Psoas muscle (tissue), 8 donors: ENCODE measurements around the gene TBC1D5. TPM values are rescaled to one million over a fixed set of nuclear protein-coding genes. Genes with fewer than 3 reads are reported as not detected.
"Not testable (repeated sequence)": the region's sequence is repeated elsewhere in the genome, so short reads cannot be mapped to it uniquely, and the experiment has no call there.

ENCODE experiments used
- ATAC-seq, 4 donors: fragments of 200-7000 bp; cut with Tn5 transposase; one replicate each; pipeline ENCODE4 v1.9.1; 2020; ENCODE audit warnings: moderate library complexity in 3 of 4, mild to moderate bottlenecking in 2 of 4
- DNase-seq, 2 donors: peaks; one replicate each; pipeline ENCODE4 v3.0.0-alpha.2; 2020
- H3K27ac ChIP-seq: fragments of 200-600 bp; one replicate; pipeline ENCODE4 v1.8.0; 2022
- H3K27me3 ChIP-seq, 3 donors: fragments of 200-600 bp in 1 of 3; one replicate each; pipeline versions ENCODE4 v1.6.1 to v1.8.0; 2013 to 2022; ENCODE audit warnings: low read length in 2 of 3, mild to moderate bottlenecking in 2 of 3, moderate library complexity in 1 of 3; ENCODE audit not compliant: insufficient read depth in 3 of 3
- H3K36me3 ChIP-seq, 2 donors: fragments of 200-600 bp in 1 of 2; one replicate each; pipeline versions ENCODE4 v1.6.1 to v1.8.0; 2013 to 2022; ENCODE audit warnings: low read depth in 1 of 2, mild to moderate bottlenecking in 1 of 2, moderate library complexity in 1 of 2; ENCODE audit not compliant: insufficient read depth in 1 of 2
- H3K4me1 ChIP-seq: fragments of 200-600 bp; one replicate; pipeline ENCODE4 v1.8.0; 2022
- H3K4me3 ChIP-seq: fragments of 200-600 bp; one replicate; pipeline ENCODE4 v1.8.0; 2022; ENCODE audit warnings: mild to moderate bottlenecking
- H3K9me3 ChIP-seq: fragments of 200-600 bp; one replicate; pipeline ENCODE4 v1.8.0; 2022
- WGBS, 3 donors: extraction: QIAGEN DNeasy Blood & Tissue Kit; methylation state at CpG; one replicate each; pipeline versions ENCODE4 v1.1.6 to v1.1.7; 2013; 5-methylcytosine and 5-hydroxymethylcytosine counted together
- intact Hi-C, 2 donors: fragments of 100-400 bp; cut with DNase I; formaldehyde crosslinking; loops; one replicate each; pipeline versions ENCODE4 v1.11.0 to v1.14.2; 2022
- polyA plus RNA-seq, 3 donors: library from polyadenylated mRNA; stranded (reverse); fragments of 200-250 nt; gene quantifications; one replicate each; pipeline ENCODE4 v1.2.3, GENCODE V29; 2013
- total RNA-seq, 4 donors: library from RNA; stranded (reverse); fragmentation: NEBNext Ultra II Directional in 2 of 4; extraction: Animal tissue kit (Norgen Biotek cat#: 25700) in 2 of 4; gene quantifications; one replicate each; pipeline versions ENCODE4 v1.2.1 to v1.2.4, GENCODE V29; 2021 to 2023
- TF ChIP-seq, protein P1 (sequence below): fragments of 200-600 bp; IDR thresholded peaks from one replicate; pipeline ENCODE4 v1.8.0; 2022; ENCODE audit warnings: antibody characterized with exemption
- donor health status: healthy with polysubstance abuse.
- donor health status: DM: no; HTN: no; CAD: no; lungs with moderate emphysema.
- donor health status: Bipolar disorder and iron deficiency.
- donor health status: healthy.
- donor health status: DM: yes; HTN: yes; CAD: no.
- donor health status: DM: no; HTN: no; CAD: no.
- donor health status: DM: no; HTN: no; CAD: no.
- donor health status: DM: yes; HTN: yes; CAD: no.

TBC1D5 gene
- total and polyA plus RNA-seq, 7 donors, result 4.3 to 20.4 (median 13.3) TPM

DNA sequence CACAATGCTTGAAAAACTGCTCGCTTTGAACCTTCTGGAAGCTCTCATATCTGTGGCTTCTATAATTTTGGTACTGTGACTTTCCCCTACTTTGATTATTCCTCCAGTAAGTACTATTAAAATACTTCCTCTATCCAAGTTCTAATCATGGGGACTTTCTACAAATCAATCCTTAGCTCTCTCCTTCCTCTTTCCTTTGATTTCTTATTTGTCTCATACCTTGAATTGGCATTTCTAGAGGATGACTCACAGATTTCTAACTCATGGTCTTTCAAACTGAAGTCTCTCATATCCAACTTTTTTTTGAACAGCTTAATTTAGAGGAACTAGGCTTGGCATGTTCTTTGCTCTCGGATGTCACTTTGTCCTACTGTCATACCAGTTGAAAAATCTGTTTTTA is 241.8 kb downstream of the TBC1D5 start:
- Histone ChIP-seq H3K4me1 (no peaks in the 10 kb centered on the region), H3K9me3 (no peaks in the 10 kb centered on the region), H3K27ac (no peak overlapping the region), H3K4me3 (no peak overlapping the region), H3K36me3 (no peaks in the 10 kb centered on the region), H3K27me3 (no peaks in the 10 kb centered on the region)
- 79 to 88% (median 84%) methylated on average over 2 of the region's 2 CpGs for WGBS, 3 donors
- TF ChIP-seq, protein P1, sequence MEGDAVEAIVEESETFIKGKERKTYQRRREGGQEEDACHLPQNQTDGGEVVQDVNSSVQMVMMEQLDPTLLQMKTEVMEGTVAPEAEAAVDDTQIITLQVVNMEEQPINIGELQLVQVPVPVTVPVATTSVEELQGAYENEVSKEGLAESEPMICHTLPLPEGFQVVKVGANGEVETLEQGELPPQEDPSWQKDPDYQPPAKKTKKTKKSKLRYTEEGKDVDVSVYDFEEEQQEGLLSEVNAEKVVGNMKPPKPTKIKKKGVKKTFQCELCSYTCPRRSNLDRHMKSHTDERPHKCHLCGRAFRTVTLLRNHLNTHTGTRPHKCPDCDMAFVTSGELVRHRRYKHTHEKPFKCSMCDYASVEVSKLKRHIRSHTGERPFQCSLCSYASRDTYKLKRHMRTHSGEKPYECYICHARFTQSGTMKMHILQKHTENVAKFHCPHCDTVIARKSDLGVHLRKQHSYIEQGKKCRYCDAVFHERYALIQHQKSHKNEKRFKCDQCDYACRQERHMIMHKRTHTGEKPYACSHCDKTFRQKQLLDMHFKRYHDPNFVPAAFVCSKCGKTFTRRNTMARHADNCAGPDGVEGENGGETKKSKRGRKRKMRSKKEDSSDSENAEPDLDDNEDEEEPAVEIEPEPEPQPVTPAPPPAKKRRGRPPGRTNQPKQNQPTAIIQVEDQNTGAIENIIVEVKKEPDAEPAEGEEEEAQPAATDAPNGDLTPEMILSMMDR, result no peak
- intact Hi-C loops, result no loop called here
- ATAC-seq (no peak), DNase-seq (no peak)

DNA sequence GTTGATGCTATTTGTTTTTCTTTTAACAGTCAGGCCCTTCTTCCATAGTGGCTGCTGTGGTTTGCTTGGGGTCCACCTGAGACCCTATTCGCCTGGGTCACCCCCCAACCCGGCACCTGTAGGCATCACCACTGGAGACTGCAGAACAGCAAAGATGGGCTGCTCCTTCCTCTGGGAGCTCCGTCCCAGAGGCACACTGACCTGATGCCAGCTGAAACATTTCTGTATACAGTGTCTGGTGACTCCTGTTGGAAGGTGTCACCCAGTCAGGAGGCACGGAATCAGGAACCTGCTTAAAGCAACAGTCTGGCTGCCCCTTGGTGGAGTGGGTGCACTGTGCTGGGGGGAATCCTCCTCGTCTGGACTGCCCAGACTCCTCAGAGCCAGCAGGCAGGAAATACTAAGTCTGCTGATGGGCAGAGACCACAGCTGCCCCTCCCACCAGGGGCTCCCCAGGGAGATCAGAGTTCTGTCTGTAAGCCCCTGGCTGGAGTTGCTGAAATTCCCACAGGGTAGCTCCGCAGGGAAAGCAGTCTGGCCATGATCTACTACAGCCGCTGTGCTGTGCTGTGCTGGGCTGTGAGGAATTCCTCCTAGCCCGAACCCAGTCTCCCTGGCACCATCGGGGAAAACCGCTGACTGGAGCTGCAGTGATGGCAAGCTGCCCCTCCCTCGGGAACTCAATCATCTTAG is 248.2 kb downstream of the TBC1D5 start:
- Histone ChIP-seq H3K27ac (no peak overlapping the region), H3K9me3 (peaks cover 10% of the 10 kb centered on the region), H3K36me3 (no peaks in the 10 kb centered on the region), H3K4me3 (no peak overlapping the region), H3K27me3 (no peaks in the 10 kb centered on the region), H3K4me1 (no peaks in the 10 kb centered on the region)
- TF ChIP-seq, protein P1, result no peak
- peak in 1 of 2 donors; percentile 6 for DNase-seq
- WGBS, 3 donors, result 87 to 94% (median 90%) methylated on average over 11 of the region's 11 CpGs
- no peak for ATAC-seq
- intact Hi-C loops, result no loop called here

DNA sequence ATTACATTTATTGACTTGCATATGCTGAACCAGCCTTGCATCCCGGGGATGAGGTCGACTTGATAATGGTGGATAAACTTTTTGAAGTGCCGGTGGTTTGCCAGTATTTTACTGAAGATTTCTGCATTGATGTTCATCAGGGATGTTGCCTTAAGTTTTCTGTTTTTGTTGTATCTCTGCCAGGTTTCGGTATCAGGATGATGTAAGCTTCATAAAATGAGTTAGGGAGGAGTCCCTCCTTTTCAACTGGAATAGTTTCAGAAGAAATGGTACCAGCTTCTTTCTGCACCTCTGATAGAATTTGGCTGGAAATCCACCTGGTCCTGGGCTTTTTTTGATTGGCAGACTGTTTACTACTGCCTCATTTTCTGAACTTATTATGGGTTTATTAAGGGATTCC is 250.8 kb downstream of the TBC1D5 start:
- no peak overlapping the region for H3K4me3 ChIP-seq
- intact Hi-C loops, result no loop called here
- WGBS, 3 donors, result 82 to 90% (median 83%) methylated on average over 4 of the region's 4 CpGs
- H3K4me1 ChIP-seq, result no peaks in the 10 kb centered on the region
- peaks cover 10% of the 10 kb centered on the region for H3K9me3 ChIP-seq
- H3K36me3 ChIP-seq, result no peaks in the 10 kb centered on the region
- no peak for ATAC-seq
- H3K27ac ChIP-seq, result no peak overlapping the region
- H3K27me3 ChIP-seq, result no peaks in the 10 kb centered on the region
- TF ChIP-seq, protein P1, result no peak
- DNase-seq, result no peak

DNA sequence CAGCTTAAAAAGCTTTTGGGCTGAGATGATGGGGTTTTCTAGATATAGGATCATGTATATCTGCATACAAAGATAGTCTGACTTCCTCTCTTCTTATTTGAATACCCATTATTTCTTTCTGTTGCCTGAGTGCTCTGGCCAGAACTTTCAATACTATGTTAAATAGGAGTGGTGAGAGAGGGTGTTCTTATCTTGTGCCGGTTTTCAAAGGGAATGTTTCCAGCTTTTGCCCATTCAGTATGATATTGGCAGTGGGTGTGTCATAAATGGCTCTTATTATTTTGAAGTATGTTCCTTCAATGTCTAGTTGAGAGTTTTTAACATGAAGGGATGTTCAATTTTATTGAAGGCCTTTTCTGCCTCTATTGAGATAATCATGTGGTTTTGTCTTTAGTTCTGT is 251.2 kb downstream of the TBC1D5 start:
- 92 to 99% (median 97%) methylated on average over 1 of the region's 1 CpG for WGBS, 3 donors
- intact Hi-C loops, DNase-seq, H3K4me1 ChIP-seq, H3K27me3 ChIP-seq, H3K36me3 ChIP-seq, H3K9me3 ChIP-seq, ATAC-seq, H3K27ac ChIP-seq, H3K4me3 ChIP-seq: not testable (repeated sequence)

DNA sequence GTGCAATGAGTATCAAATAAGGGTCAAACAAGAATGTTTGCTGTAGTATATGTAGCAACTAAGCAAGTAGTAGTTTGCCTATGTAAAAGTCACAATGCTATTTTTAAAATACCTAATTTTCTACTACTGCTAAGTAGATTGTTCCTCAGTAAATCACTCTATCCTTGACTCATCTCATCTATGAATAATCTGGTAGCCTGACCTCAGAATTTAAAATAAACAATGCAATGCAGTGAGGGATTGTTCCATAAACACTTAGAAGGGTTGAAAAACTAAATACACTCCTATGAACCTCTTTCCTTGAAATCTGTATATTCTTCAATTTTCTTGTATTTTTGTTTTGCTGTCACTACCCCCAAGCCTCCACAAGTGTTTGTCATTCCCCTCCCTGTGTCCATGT is 253.3 kb downstream of the TBC1D5 start:
- H3K36me3 ChIP-seq, result no peaks in the 10 kb centered on the region
- no peaks in the 10 kb centered on the region for H3K27me3 ChIP-seq
- peaks cover 10% of the 10 kb centered on the region for H3K9me3 ChIP-seq
- ATAC-seq (no peak), DNase-seq (no peak)
- H3K27ac ChIP-seq, result no peak overlapping the region
- intact Hi-C loops, result no loop called here
- TF ChIP-seq, protein P1, result no peak
- H3K4me3 ChIP-seq, result no peak overlapping the region
- no peaks in the 10 kb centered on the region for H3K4me1 ChIP-seq
